Activated T-cell treated with anti-CD3 and anti-CD28 coated beads for 48 hours (primary cell): ENCODE measurements around the gene MRPL33.

Experiments used
- DNase-seq: peaks from one replicate; pipeline ENCODE4 v3.0.0-alpha.2; 2020; ENCODE audit warnings: low read depth

The MRPL33 gene

DNA sequence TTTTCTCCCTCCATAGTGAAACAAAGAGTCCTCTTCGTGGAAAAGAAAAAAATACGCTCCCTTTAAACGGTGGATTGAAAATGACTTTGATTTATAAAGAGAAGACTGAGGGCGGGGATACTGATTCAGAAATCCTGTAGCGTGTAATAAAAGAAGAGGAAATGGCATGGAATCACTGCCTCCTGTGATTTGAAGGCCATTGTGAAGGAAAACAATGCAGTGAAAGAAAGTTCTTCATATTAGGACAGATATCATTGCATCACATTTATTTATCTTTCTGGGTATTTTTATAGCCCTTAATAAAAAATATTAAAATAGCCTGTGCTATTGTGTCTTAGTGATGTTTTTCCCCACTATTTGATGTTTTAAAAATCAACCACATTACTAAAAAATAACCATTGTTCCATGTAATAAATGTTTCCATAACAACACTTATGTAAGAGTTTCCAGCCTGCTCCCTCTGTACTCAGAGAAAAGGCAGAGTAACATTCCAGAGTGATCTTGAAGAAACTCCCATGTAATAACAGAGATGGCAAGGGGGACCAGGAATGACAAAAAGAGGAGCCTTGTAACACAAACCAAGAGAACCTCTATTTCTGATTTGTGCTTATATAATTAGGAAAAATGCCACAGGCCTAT lies 8.0 kb downstream of the MRPL33 start:
- DNase-seq = no peak

DNA sequence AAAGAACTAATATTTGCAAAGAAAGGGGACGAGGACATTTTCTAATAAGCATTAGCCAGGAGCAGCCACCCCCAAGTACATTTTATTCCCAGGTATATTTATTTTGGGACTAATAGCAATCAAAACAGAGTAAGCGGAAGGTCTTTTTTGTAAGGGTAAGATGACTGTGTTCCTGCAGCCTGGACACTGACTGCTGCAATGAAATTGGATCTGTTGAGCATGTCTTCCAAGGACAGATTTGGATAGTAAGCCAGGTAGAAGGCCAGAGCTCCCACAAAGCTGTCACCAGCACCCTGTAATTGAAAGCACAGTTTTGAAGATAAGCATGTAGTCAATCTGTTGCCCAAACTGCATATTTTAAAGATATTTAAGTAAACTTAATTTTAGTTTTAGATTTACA lies 10.0 kb downstream of the MRPL33 start:
- no peak for DNase-seq

DNA sequence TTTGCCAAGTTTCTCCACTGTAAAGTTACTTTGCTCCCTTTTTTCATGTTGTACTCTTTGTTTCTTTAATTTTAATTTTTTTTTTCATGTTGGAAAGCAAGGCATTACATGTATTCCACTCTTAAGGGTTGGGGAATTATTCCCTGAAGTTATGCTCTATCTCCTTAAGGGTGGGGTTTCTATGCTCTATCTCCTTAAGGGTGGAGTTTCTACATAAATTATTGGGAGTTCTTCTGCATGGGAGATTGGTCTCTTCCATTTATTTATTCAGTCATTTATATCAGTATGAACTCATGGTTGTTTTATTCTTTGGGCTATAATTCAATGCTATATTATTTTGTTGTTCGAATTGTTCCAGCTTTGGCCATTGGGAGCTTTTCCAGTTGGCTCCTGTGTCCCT lies 11.2 kb downstream of the MRPL33 start:
- DNase-seq = no peak

DNA sequence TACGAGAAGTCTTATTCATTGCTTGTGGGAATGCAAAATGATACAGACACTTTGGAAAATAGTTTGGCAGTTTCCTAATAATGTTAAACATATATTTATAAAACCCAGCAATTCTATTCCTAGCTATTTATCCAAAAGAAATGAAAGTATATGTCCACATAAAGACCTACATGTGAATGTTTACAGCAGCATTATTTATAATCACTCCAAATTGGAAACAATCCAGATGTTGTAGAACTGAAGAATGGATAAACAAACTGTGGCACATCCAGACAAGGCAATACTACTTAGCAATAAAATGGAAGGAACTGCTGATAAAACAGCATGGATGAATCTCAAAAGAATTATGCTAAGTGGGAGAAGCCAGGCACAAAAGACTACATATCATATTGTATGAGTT lies 19.3 kb downstream of the MRPL33 start:
- DNase-seq = no peak

DNA sequence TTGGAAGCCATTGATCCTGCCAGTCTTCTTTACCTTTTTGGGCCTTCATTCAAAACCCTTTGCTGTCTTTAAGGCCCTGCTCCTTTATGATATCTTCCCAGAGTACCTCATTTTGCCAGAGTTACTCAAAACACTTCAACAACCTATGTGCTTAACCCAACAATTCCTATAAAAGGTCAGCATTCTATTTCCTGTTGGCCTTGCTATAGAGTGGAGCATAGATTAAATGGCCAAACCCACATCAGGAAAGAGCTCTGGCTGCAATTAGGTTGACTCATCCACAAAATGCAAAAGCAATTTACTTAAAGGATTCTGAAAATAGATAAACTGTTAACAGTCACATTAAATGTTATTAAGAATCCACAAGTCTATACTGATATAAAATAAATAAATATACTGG lies 21.2 kb downstream of the MRPL33 start:
- DNase-seq = no peak

DNA sequence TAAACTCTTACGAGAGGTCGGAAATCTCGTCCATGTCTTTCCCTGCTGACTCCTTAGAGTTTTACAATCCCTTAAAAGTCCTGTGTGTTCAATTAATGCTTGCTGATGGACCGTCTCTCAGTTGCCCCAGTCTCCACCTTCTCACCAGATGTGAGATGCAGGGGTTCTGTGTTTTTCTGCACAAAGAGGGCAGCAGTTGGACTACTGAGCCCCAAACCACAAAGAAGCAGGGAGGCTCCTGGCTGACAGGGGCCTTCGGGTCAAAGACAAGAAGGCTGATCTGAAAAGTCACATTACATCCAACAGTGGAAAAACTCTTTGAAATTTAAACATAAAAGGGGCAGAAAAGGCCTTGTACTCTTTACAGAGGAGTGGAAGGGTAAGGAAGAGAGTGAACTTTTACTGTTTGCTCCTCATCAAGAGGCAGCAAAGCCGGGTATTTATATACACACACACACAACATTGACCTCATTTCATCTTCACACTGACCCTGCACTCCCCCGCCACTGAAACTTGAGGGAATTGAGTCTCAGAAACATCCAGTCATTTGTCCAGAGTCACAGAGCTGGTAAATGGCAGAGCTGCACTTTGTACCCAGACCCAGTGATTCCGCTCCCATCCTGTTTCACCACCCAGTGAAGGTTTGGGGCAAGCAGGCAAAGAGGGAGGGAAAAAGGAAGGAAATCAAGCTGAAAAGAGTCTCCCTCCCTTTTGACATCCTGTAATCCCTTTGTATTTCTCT lies 23.7 kb downstream of the MRPL33 start:
- no peak for DNase-seq

DNA sequence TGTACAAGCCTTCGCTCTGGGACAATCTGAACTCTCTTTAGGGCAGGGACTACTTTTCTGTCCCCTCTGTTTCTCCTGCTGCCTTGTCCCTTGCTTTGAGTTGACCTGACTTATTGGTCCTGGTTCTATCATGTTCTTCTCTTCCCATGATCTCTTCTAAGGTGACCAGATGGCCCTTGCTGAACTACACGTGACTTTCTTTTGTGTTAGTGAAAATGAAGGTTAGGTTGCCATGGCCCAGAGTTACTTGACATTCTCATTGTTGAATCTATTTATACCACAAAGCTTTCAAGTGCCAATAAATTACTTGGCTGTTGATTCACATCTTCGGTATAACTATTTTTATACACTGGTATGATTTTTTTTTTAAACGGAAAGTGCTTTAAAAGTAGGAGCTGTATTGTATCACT lies 24.4 kb downstream of the MRPL33 start:
- no peak for DNase-seq

DNA sequence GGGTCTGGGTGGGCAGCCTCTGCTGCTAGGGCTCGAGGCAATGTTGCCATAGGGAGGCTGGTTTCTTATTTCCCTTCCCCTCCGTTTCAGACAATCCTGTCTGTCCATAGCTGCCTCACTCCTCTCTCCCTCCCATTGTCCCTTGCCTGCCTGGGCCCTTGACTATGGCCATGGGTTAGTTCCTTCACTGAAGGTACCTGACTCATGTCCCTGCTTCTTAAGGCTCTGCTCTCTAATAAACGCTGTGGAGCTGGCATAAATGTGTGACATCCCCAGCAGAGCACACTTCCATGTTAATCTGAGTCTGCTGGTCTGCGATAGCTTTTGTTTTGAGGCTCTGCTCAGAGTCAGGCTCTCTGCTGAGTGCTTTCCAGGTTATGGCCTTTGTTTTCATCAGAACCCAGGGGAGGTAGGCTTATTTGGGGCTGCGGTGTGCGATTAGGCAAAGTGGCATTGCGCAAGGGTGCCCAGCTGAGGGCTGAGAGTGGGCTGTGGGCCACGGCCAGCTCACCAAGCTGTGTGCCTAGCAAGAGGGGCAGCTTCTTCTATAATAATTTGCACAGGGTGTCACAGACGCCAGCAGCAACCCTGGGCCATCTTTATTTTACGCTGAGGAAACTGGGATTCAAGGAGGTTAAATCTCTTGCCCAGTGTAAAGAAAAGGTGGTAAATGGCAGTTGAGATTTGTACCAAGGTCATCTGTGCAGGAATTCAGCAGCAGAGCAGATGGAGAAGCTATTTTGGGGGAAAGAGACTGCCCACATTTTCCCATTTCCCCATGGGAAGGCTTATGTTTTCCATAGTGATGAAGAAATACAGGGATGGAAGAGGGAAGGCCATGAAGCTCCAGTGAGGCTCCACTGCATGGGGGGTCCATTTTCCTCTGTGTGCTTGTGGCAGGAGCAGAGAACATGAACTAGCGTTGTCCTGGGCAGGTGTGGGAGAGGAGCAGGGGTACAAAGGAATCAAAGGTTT lies 25.6 kb downstream of the MRPL33 start:
- no peak for DNase-seq

DNA sequence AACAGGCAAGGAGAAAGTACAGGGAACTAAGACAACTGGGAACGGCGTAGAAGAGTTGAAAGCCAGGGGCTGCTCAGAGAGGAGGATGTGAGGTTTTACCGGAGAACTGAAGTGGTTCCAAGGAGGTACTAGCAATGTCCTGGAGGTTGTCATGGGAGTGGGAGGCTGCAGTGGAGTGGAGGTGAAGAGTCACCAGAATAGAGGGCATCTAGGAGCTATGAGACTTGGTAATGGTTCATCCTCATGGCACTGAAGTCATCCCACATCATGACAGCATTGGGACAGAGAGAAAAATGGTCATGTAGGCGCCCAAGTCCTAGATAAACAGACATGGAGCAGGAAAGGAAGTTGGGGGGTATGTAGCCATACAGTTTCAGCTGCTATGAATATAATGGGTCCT lies 26.3 kb downstream of the MRPL33 start:
- no peak for DNase-seq

DNA sequence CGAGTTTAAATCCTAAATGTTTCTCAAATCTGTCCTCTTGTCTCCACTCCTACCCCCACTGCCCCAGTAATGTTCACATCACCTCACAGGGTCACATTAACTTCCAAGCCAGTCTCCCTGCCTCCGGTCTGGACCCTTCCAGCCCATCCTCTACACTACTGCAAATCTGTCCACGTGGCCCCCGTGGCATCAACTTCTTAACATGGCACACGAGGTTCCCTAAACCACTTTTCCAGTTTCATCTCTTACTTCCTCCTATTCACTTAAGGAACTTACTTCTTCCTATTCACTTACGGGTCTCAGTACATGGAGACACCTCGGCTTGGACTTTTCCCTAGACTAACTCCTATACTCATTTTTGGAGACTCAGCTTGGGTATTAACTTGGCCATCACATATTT lies 27.0 kb downstream of the MRPL33 start:
- DNase-seq = no peak

DNA sequence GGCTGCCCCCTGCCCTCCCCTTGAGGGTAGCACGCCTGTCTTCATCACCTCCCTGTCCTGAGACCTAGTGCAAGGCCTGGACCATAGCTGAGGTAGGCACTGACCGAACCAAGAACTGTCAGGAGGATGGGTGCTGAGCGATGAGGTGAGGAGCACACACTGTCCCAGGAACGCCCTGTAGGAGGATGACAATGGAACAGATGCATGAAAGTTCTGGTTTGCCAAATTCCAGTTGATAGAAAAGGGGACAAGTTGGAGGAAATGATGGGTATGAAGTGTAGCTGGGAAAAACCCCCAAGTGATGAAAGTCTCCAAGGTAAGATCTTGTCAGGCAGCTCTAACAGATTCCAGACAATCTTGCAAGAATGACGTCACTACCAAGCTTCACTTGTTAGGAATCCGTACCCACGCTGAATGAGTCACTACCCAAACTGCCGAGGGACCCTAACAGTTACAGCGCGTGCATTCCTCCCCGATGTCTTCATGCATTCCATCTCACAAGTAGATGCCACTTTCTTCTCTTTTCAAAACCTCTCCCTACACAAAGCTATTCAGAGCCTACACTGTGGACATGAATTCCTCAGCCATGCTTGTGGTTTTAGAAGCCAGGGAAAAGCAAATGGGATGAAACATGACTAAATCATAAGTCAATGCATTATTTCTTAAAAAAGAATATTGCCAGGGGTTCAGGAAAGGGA lies 27.6 kb downstream of the MRPL33 start:
- DNase-seq = no peak

DNA sequence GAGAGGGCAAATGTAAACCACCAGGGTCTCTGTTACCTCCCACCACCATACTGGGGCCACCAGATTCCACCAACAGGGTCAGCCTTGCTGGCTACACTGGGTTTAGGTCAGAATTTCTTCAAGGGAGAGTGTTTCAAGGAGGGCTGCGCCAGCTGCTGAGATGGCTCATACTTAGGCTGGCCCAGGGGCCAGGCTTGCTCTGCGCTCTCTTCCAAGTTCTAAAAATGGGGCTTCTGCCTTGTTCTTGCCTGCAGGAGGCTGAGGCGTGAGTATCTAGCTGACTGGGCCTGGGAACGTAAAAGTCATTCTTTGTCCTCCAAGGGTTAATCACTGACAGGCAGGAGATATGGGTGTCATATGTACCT lies 28.1 kb downstream of the MRPL33 start:
- DNase-seq = no peak

DNA sequence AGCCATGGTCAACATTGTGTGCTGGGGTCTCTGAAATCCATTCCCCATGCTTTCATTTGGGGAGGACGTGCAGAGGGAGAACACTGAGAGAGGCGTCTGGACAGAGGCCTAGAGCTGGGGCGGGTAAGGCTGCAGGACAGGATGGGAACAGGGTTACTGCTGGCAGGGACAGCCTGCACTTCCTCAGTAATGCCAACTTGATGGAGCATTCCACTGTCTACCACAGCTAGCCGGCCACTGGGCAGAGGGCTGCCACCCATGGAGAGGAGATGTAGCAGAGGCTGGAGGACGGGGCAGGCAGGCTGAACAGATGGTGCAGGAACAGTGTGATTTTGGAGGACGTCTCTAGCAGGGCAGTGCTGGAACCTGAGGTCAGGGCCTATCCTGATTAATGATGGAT lies 29.3 kb downstream of the MRPL33 start:
- DNase-seq = no peak

DNA sequence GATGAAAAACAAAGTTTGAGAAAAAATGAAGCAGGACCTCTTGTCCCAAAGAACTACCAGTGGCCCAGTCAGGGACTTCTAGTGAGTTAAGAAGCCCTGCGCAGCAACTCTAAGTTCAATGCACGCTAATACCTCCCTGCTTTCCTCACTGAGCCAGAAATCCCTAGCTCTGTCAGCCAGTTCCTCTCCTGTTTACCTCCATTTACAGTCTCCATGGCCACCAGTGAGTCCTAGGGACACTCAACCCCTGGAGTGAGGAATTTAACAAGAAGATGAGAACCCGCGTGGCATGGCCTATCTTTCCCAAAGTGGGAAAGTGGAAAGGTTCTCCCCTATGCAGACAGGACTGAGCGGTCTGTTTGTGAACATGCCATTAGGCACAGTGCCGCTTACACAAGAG lies 31.0 kb downstream of the MRPL33 start:
- DNase-seq = no peak

DNA sequence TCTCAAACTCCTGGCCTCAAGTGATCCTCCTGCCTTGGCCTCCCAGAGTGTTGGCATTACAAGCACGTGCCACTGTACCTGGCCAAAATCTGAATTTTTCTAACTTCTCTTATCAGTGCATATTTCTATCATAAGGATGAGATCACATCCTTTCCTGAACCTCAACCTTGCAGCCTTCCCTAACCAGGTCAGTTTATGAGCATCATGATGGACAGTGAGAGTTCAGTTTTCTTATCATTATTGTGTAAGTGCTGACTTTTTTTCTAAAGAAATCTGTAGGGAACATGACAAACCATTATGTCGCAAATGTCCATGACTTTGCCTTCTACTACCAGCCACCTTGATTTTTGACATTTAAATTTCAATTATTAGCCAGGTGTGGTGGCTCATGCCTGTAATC lies 31.5 kb downstream of the MRPL33 start:
- DNase-seq = no peak

DNA sequence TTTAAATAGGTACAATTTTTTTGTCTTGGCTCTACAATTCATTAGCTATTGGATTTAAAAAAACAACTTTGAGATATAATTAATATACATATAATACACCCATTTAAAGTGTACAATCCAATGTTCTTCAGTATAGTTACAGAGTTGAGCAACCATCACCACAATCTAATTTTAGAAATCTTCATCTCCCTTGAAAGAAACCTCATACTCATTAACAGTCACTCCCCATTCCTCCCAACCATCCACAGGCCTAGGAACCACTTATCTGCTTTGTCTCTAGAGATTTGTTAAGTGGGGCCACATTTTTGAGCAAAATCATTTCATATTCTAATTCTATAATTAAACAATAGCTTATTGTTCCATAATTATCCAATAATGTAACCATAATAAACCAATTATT lies 32.6 kb downstream of the MRPL33 start:
- no peak for DNase-seq

DNA sequence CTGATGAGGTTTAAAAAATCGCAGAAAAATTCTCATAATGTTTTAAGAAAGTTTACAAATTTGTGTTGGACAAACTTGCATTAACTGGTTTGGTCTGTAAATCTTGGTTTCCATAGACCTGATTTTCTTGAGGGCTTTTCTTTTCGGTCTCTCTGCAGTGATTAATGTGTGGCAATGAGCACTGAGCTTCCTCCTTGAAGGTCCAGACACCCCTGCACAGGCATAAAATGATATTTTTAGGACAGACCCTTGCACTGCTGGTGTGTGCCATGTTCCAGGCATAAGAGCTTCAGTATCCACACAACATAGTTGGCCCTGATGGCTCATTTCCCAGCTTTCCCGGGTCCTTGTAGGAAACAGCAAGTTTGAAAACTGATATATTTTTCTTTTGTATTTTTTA lies 33.7 kb downstream of the MRPL33 start:
- no peak for DNase-seq

DNA sequence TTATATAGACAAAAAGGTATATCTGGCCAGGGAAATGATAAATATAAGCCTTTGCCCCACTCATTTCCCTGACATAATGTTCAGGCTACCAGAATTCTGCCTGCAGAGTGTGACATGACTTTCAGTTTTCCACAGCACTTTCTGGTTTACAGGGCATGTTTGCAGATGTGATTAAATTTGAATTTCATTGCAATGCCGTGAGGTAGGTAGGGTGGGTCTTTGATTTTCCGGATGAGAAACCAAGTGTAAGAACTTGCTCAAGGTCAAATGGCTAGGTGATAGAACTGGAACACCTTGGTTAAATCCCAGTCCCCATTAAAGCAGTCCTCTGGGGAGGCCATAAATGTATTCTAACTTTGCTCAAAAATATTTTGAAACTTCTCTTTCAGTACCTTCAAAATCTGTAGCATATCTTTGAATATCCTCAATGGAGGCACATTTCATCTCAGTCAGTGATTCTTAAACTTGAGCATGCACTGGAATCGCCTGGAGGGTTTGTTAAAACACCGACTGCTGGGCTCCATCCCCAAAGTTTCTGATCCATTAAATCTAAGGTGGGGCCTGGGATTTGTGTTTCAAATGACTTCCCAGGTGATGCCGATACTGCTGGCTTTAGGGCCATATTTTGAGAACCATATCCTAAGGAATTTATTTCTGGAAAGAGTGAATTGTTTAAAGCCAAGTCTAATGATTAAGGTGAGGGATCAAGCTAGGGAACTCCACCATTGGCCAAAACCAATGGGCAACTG lies 35.0 kb downstream of the MRPL33 start:
- DNase-seq = no peak

DNA sequence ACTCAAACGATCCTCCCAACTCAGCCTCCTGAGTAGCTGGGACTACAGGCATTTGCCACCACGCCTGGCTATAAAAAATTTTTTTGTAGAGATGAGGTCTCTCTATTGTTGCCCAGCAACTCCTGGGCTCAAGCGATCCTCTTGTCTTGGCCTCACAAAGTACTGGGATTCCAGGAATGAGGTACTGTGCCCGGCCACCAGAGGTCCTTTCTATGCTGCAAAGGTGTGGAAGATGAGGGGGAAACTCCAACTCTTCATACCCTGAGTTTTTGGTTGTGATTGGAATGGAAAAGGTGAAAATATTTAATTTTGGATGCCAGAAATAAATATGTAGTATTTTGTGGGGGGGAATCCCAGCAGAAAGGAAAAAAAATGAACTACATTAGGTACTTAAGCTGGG lies 36.0 kb downstream of the MRPL33 start:
- peak; percentile 3 for DNase-seq

DNA sequence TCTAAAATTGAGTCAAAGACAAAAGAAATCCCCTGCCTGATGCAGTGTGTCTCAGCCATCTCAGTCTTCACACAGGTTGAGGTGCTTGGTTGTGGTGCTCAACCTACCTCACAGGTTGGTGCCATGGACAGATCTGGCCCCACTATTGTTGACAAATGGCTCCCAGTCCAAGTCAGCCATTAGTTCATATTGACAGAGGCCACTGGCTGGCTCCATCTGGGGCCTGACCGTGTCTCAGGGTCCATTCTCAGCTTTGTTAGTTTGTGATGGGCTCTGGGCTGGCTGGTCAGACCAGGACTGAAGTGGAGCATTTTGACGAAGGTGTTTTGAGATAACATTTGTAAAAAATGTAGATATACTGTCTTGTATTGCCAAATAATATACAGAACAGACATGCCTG lies 36.9 kb downstream of the MRPL33 start:
- DNase-seq = no peak

DNA sequence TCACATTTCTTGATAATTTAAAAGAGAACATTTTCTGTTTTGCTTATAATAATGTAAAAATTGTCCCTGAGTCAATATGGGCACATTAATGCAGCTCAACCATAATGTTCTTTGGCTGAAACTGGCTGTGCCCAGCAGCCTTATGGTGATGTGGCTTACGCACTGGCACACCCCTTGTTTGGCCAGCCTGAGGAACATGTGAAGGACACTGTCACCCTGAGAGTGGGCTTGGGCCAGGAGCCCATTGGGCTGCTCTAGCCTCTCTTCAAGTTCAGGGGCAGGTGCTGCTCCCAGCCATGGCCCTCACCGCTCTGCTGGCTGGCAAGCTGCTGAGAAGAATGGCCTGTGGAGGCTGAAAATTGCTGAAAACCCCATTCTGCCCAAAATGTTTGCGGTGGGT lies 37.5 kb downstream of the MRPL33 start:
- no peak for DNase-seq
